Activated T-helper 1 cell treated with Interleukin-2 at 50 U/mL for 16 hours (primary cell): ENCODE results near the gene MAGEB6B.
"Not testable (repeated sequence)": the region's sequence is repeated elsewhere in the genome, so short reads cannot be mapped to it uniquely, and the experiment has no call there.

Experiments
- DNase-seq: peaks from one replicate; pipeline ENCODE4 v3.0.0-alpha.2; 2020; ENCODE audit warnings: low read depth

Gene MAGEB6B

GRCh38 chrX:26160301-26160700, at the start of gene MAGEB6B:
Gene MAGEB6B (plus strand): TSS chrX:26160601. CDS start chrX:26160601, 0 bp downstream.
- no peak for DNase-seq

GRCh38 chrX:26138274-26138673, 22.1 kb upstream of the MAGEB6B start, which contains the start of gene MAGEB18:
Gene MAGEB18 (plus strand): TSS chrX:26138343. CDS start chrX:26138986, 643 bp downstream.
- no peak for DNase-seq

GRCh38 chrX:26146024-26146423, 14.4 kb upstream of the MAGEB6B start:
- DNase-seq: no peak

GRCh38 chrX:26192204-26192603, 31.8 kb downstream of the MAGEB6B start, which contains the start of gene MAGEB6:
Gene MAGEB6 (plus strand): TSS chrX:26192440. CDS start chrX:26193847, 1,407 bp downstream.
- no peak for DNase-seq

GRCh38 chrX:26203561-26203960, 43.2 kb downstream of the MAGEB6B start:
- no peak for DNase-seq

GRCh38 chrX:26204717-26205116, 44.3 kb downstream of the MAGEB6B start:
- not testable (repeated sequence) for DNase-seq

GRCh38 chrX:26208012-26208411, 47.6 kb downstream of the MAGEB6B start:
- DNase-seq: no peak
